ENCODE data around the gene STT3B. TPM values are rescaled to one million over a fixed set of nuclear protein-coding genes. Genes with fewer than 3 reads are reported as not detected.

STT3B gene
- total and polyA plus RNA-seq, 7 experiments from 2014 or later: 109 to 149 (median 131) TPM

DNA sequence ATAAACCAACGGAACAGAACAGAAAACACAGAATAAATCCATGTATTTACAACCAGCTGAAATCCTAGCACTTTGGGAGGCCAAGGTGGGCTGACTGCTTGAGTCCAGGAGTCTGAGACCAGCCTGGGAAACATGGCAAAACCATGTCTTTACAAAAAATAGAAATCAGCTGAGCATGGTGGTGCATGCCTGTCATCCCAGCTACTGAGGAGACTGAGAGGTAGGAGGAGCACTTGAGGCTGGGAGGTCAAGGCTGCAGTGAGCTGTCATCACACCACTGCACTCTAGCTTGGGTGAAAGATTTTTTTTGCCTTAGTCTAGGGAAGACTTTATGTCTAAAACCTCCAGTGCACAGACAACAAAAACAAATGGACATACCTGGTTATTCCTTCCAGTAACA lies 120.7 kb downstream of the STT3B start:
- Mint-ChIP-seq H3K27ac (peak overlapping the region in 1 of 9 donors; percentile 5), H3K9me3 (peaks cover 35 to 100% (median 88%) of the 10 kb centered on the region in 11 donors), H3K27me3 (no peaks in the 10 kb centered on the region), H3K4me3 (no peak overlapping the region), H3K4me1 (no peaks in the 10 kb centered on the region), H3K36me3 (peaks cover 13 to 78% (median 36%) of the 10 kb centered on the region in 5 donors)
- intact Hi-C loops (cut with micrococcal nuclease): no loop called here
- ChIA-PET CTCF (no interaction called here), POLR2A (interaction anchor here (0.7 kb wide), 1 partner anchor 1490 kb away, joined by 3 read pairs; no protein-coding TSS in a partner anchor)
- ATAC-seq: no peak
- Histone ChIP-seq H3K27me3 (ENCODE audit: control insufficient read depth in 2 of 2, insufficient read depth in 2 of 2, low read length in 2 of 2) (no peaks in the 10 kb centered on the region), H3K4me3 (ENCODE audit: low read length) (no peak overlapping the region), H3K27ac (ENCODE audit: low read depth, low read length) (no peak overlapping the region), H3K9me3 (ENCODE audit: control insufficient read depth in 2 of 3, low read length in 3 of 3) (peaks cover 6 to 95% (median 21%) of the 10 kb centered on the region in 3 experiments), H3K36me3 (ENCODE audit: control insufficient read depth in 2 of 3, insufficient read depth in 3 of 3, low read length in 3 of 3) (no peaks in the 10 kb centered on the region), H3K4me1 (ENCODE audit: control insufficient read depth in 2 of 2, insufficient read depth in 2 of 2, low read length in 2 of 2) (no peaks in the 10 kb centered on the region)
- no peak for DNase-seq

DNA sequence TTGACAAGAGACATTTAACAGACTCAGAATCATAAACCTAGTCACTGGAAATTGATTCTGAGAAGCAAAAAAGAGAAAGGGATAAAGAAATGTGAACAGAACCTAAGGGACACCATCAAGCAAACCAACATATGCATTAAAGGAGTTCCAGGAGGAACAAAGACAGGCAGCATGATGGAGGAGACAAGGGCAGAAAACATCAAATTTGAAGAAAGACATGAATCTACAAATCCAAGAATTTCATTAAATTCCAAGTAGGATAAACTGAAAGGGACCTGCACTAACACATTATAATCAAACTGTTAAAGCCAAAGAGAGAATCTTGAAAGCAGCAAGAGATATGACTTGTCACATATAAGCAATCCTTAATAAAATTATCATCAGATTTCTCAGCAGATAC lies 122.3 kb downstream of the STT3B start:
- CTCF ChIA-PET: no interaction called here
- no peaks in the 10 kb centered on the region for H3K27me3 ChIP-seq (ENCODE audit: control insufficient read depth in 2 of 2, insufficient read depth in 2 of 2, low read length in 2 of 2)
- ATAC-seq (no peak), DNase-seq (no peak)
- H3K27me3 Mint-ChIP-seq: no peaks in the 10 kb centered on the region
- H3K36me3 ChIP-seq (ENCODE audit: control insufficient read depth in 2 of 3, insufficient read depth in 3 of 3, low read length in 3 of 3): no peaks in the 10 kb centered on the region
- POLR2A ChIA-PET: no interaction called here
- peaks cover 32 to 98% (median 77%) of the 10 kb centered on the region in 11 donors for H3K9me3 Mint-ChIP-seq
- peaks cover 5 to 65% (median 30%) of the 10 kb centered on the region in 5 donors for H3K36me3 Mint-ChIP-seq
- H3K27ac ChIP-seq (ENCODE audit: low read depth, low read length): no peak overlapping the region
- peaks cover 6 to 83% (median 9%) of the 10 kb centered on the region in 3 experiments for H3K9me3 ChIP-seq (ENCODE audit: control insufficient read depth in 2 of 3, low read length in 3 of 3)
- H3K4me3 ChIP-seq (ENCODE audit: low read length): no peak overlapping the region
- no peaks in the 10 kb centered on the region for H3K4me1 Mint-ChIP-seq
- no peaks in the 10 kb centered on the region for H3K4me1 ChIP-seq (ENCODE audit: control insufficient read depth in 2 of 2, insufficient read depth in 2 of 2, low read length in 2 of 2)
- intact Hi-C loops (cut with micrococcal nuclease): no loop called here
- no peak overlapping the region for H3K27ac Mint-ChIP-seq
- no peak overlapping the region for H3K4me3 Mint-ChIP-seq

DNA sequence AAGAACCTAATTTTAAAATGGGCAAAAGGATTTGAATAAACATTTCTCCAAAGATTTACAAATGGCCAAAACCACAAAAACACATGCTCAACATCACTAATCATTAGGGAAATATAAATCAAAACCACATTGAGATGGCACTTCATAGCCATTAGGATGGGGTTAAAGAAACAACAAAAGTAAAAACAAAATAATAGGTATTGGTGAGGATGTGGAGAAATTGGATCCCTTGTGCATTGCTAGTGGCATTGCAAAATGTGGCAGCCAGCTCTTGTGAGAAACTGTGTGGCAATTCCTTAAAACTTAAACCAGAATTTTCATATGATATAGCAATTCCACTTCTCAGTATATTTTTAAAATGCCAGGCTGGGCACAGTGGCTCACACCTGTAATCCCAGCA lies 126.5 kb downstream of the STT3B start:
- Mint-ChIP-seq H3K36me3 (peaks cover 0 to 37% (median 14%) of the 10 kb centered on the region in 5 donors), H3K27ac (no peak overlapping the region), H3K27me3 (no peaks in the 10 kb centered on the region), H3K4me3 (no peak overlapping the region), H3K9me3 (peaks cover 14 to 61% (median 47%) of the 10 kb centered on the region in 11 donors), H3K4me1 (peaks cover 0 to 7% (median 3%) of the 10 kb centered on the region in 7 donors)
- H3K4me1 ChIP-seq (ENCODE audit: control insufficient read depth in 2 of 2, insufficient read depth in 2 of 2, low read length in 2 of 2): no peaks in the 10 kb centered on the region
- no peak for ATAC-seq
- H3K27ac ChIP-seq (ENCODE audit: low read depth, low read length): no peak overlapping the region
- no peaks in the 10 kb centered on the region for H3K36me3 ChIP-seq (ENCODE audit: control insufficient read depth in 2 of 3, insufficient read depth in 3 of 3, low read length in 3 of 3)
- intact Hi-C loops (cut with micrococcal nuclease): no loop called here
- DNase-seq: no peak
- no peaks in the 10 kb centered on the region for H3K27me3 ChIP-seq (ENCODE audit: control insufficient read depth in 2 of 2, insufficient read depth in 2 of 2, low read length in 2 of 2)
- H3K4me3 ChIP-seq (ENCODE audit: low read length): no peak overlapping the region
- ChIA-PET CTCF (no interaction called here), POLR2A (no interaction called here)
- H3K9me3 ChIP-seq (ENCODE audit: control insufficient read depth in 2 of 3, low read length in 3 of 3): peaks cover 0 to 41% (median 0%) of the 10 kb centered on the region in 3 experiments

DNA sequence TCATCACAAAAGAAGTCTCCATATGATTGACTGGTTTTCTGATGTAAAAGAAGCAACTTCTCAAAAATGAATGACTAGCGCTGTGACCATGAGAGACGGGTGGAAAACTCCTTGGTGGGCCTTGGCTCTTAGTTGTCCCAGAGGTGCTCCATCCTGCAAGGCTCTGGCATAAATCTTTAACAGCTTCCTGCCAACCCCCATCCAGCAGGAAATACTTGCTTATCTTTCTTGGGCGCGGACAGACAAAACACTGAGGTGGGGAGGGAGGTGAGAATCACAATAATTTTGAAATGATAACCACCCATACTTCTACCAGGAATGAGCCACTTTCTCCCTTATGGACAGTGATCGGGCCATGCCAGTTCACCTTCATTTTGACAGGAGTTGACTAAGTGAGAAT lies 128.6 kb downstream of the STT3B start:
- H3K27me3 ChIP-seq (ENCODE audit: control insufficient read depth in 2 of 2, insufficient read depth in 2 of 2, low read length in 2 of 2): no peaks in the 10 kb centered on the region
- no peak for DNase-seq
- H3K4me1 ChIP-seq (ENCODE audit: control insufficient read depth in 2 of 2, insufficient read depth in 2 of 2, low read length in 2 of 2): no peaks in the 10 kb centered on the region
- Mint-ChIP-seq H3K9me3 (peaks cover 9 to 40% (median 30%) of the 10 kb centered on the region in 11 donors), H3K4me3 (no peak overlapping the region), H3K36me3 (peaks cover 0 to 25% (median 9%) of the 10 kb centered on the region in 5 donors), H3K27ac (no peak overlapping the region), H3K27me3 (no peaks in the 10 kb centered on the region), H3K4me1 (peaks cover 0 to 7% (median 3%) of the 10 kb centered on the region in 7 donors)
- ChIA-PET CTCF (no interaction called here), POLR2A (no interaction called here)
- no peaks in the 10 kb centered on the region for H3K36me3 ChIP-seq (ENCODE audit: control insufficient read depth in 2 of 3, insufficient read depth in 3 of 3, low read length in 3 of 3)
- peaks cover 0 to 22% (median 0%) of the 10 kb centered on the region in 3 experiments for H3K9me3 ChIP-seq (ENCODE audit: control insufficient read depth in 2 of 3, low read length in 3 of 3)
- no peak overlapping the region for H3K4me3 ChIP-seq (ENCODE audit: low read length)
- H3K27ac ChIP-seq (ENCODE audit: low read depth, low read length): no peak overlapping the region
- ATAC-seq: no peak
- intact Hi-C loops (cut with micrococcal nuclease): no loop called here

DNA sequence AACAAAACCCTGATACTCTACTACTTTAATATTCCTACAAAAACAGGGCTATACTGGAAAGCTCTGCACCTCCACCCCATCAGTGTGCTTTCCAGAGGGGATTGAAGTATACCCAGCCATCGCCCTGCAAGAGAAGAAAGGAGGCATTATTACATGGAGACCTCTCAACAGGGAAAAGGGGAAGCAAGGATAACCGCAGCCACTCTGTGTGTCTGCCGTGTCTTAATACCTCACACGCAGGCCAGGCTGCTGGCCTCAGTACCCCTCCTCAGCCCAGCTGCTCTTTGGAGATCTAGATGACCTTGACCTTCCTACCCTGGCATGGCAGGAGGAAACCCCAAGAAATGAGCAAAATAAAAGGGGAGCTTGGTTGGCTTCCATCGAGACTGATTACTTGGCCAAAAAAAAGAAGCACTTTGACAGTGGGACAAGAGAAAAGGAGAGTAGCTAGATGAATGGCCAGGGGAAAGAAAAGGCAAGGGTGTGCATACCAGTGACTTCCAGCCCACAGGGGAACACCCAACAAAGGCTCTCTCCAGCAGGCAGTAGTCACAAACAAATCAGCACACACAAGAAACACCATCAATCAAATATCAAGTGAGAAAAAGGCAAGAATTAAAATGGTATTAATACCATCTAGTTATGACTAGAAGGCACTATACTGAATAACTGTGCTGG lies 129.4 kb downstream of the STT3B start:
- ChIA-PET POLR2A (no interaction called here), CTCF (no interaction called here)
- no peaks in the 10 kb centered on the region for H3K36me3 ChIP-seq (ENCODE audit: control insufficient read depth in 2 of 3, insufficient read depth in 3 of 3, low read length in 3 of 3)
- no peak for DNase-seq
- Mint-ChIP-seq H3K36me3 (peaks cover 0 to 20% (median 5%) of the 10 kb centered on the region in 5 donors), H3K4me3 (peak overlapping the region in 1 of 10 donors; percentile 33), H3K4me1 (peaks cover 0 to 7% (median 3%) of the 10 kb centered on the region in 7 donors), H3K9me3 (peaks cover 3 to 32% (median 22%) of the 10 kb centered on the region in 11 donors), H3K27me3 (no peaks in the 10 kb centered on the region), H3K27ac (peak overlapping the region in 1 of 9 donors; percentile 26)
- intact Hi-C loops (cut with micrococcal nuclease): no loop called here
- H3K27me3 ChIP-seq (ENCODE audit: control insufficient read depth in 2 of 2, insufficient read depth in 2 of 2, low read length in 2 of 2): no peaks in the 10 kb centered on the region
- H3K27ac ChIP-seq (ENCODE audit: low read depth, low read length): no peak overlapping the region
- ATAC-seq: no peak
- peaks cover 0 to 13% (median 0%) of the 10 kb centered on the region in 3 experiments for H3K9me3 ChIP-seq (ENCODE audit: control insufficient read depth in 2 of 3, low read length in 3 of 3)
- H3K4me1 ChIP-seq (ENCODE audit: control insufficient read depth in 2 of 2, insufficient read depth in 2 of 2, low read length in 2 of 2): no peaks in the 10 kb centered on the region
- no peak overlapping the region for H3K4me3 ChIP-seq (ENCODE audit: low read length)

DNA sequence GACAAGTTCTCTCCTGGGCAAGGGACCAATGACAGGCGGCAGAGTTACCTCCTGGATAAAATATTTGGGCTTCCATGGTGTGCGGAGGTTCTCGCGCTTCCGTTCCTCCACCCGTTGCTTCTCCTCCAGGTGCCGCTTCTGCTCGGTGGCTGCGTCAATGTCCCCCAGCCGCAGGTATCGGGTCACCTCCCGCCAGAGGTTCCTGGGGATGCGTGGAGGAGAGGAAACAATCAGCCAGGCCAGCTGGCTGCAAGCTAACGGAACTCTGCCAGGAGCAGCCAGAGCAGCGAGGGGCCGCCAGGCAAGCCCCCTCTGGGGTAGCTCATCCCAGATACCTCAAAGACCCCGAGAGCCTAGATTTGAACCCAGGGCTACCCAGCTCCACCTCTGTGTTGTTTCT lies 131.3 kb downstream of the STT3B start:
- intact Hi-C loops (cut with micrococcal nuclease): no loop called here
- H3K4me1 Mint-ChIP-seq: peaks cover 0 to 7% (median 3%) of the 10 kb centered on the region in 7 donors
- no peak overlapping the region for H3K27ac ChIP-seq (ENCODE audit: low read depth, low read length)
- DNase-seq: no peak
- H3K27me3 Mint-ChIP-seq: no peaks in the 10 kb centered on the region
- H3K27ac Mint-ChIP-seq: no peak overlapping the region
- no peak for ATAC-seq
- peaks cover 0 to 9% (median 0%) of the 10 kb centered on the region in 5 donors for H3K36me3 Mint-ChIP-seq
- no peaks in the 10 kb centered on the region for H3K36me3 ChIP-seq (ENCODE audit: control insufficient read depth in 2 of 3, insufficient read depth in 3 of 3, low read length in 3 of 3)
- no peaks in the 10 kb centered on the region for H3K27me3 ChIP-seq (ENCODE audit: control insufficient read depth in 2 of 2, insufficient read depth in 2 of 2, low read length in 2 of 2)
- H3K4me1 ChIP-seq (ENCODE audit: control insufficient read depth in 2 of 2, insufficient read depth in 2 of 2, low read length in 2 of 2): no peaks in the 10 kb centered on the region
- peaks cover 0 to 13% (median 5%) of the 10 kb centered on the region in 11 donors for H3K9me3 Mint-ChIP-seq
- H3K9me3 ChIP-seq (ENCODE audit: control insufficient read depth in 2 of 3, low read length in 3 of 3): no peaks in the 10 kb centered on the region
- no peak overlapping the region for H3K4me3 ChIP-seq (ENCODE audit: low read length)
- H3K4me3 Mint-ChIP-seq: no peak overlapping the region
- POLR2A ChIA-PET: no interaction called here
- CTCF ChIA-PET: no interaction called here

DNA sequence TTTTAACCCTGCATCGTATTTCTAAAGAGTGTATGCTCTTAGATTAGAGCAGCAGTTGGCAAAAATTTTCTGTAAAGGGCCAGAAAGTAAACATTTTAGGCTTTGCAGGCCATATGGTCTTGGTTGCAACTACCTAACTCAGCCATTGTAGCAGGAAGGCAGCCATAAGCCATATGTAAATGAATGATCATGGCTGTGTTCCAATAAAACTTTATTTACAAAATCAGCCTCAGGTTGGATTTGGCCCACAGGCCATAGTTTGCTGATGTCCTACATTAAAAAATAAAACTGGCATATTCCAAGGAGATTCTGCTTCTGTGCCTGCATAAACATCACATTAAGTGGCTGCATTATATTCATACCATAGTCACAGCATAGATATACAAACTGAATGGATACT lies 134.9 kb downstream of the STT3B start:
- Mint-ChIP-seq H3K9me3 (peaks cover 0 to 8% (median 0%) of the 10 kb centered on the region in 11 donors), H3K4me3 (no peak overlapping the region), H3K4me1 (peaks cover 0 to 4% (median 0%) of the 10 kb centered on the region in 7 donors), H3K36me3 (peaks cover 0 to 5% (median 0%) of the 10 kb centered on the region in 5 donors), H3K27me3 (no peaks in the 10 kb centered on the region), H3K27ac (no peak overlapping the region)
- H3K4me3 ChIP-seq (ENCODE audit: low read length): no peak overlapping the region
- intact Hi-C loops (cut with micrococcal nuclease): no loop called here
- CTCF ChIA-PET: no interaction called here
- no peak overlapping the region for H3K27ac ChIP-seq (ENCODE audit: low read depth, low read length)
- no peaks in the 10 kb centered on the region for H3K36me3 ChIP-seq (ENCODE audit: control insufficient read depth in 2 of 3, insufficient read depth in 3 of 3, low read length in 3 of 3)
- no peaks in the 10 kb centered on the region for H3K9me3 ChIP-seq (ENCODE audit: control insufficient read depth in 2 of 3, low read length in 3 of 3)
- POLR2A ChIA-PET: no interaction called here
- H3K4me1 ChIP-seq (ENCODE audit: control insufficient read depth in 2 of 2, insufficient read depth in 2 of 2, low read length in 2 of 2): no peaks in the 10 kb centered on the region
- H3K27me3 ChIP-seq (ENCODE audit: control insufficient read depth in 2 of 2, insufficient read depth in 2 of 2, low read length in 2 of 2): no peaks in the 10 kb centered on the region
- no peak for ATAC-seq
- no peak for DNase-seq
